Aorta (tissue), 4 donors: ENCODE measurements around the gene CATSPER3. TPM values are rescaled to one million over a fixed set of nuclear protein-coding genes. Genes with fewer than 3 reads are reported as not detected.

ENCODE experiments used
- microRNA-seq, 2 donors: library from miRNA; unstranded; fragments of <30 nt; microRNA quantifications; one replicate each; pipeline ENCODE4 v1.2.0, GENCODE V29; 2020
- polyA plus RNA-seq, 2 donors: library from polyadenylated mRNA; stranded (reverse); fragments of 200-250 nt; gene quantifications; one replicate each; pipeline ENCODE4 v1.2.3, GENCODE V29; 2013
- total RNA-seq, 2 donors: library from RNA; stranded (reverse); fragmentation: NEBNext Ultra II Directional; extraction: Animal tissue kit (Norgen Biotek cat#: 25700); gene quantifications; one replicate each; pipeline ENCODE4 v1.2.1, GENCODE V29; 2021
- donor health status: healthy with polysubstance abuse.
- donor health status: Bipolar disorder and iron deficiency.
- donor health status: DM: no; HTN: no; CAD: no.
- donor health status: DM: yes; HTN: yes; CAD: no.

The CATSPER3 gene
- total and polyA plus RNA-seq, 4 donors: 0.29 to 1.3 (median 0.63) TPM

Small RNA genes within 50 kb of the gene (microRNA-seq; reads per million reads assigned to microRNA genes)
- gene MIR4461: 0 reads per million in 2 donors

Other genes with a start within 250 kb of the CATSPER3 start
- gene CAMLG, start 229.4 kb upstream of the CATSPER3 start, total RNA-seq: 10 to 100 TPM; 31.2 to 33.1 TPM
- gene CAMLG, start 229.4 kb upstream of the CATSPER3 start, polyA plus RNA-seq: 10 to 100 TPM; 67.5 to 95.9 TPM
- 10 to 100 TPM; 52.2 to 53.7 TPM for gene DDX46, start 209.1 kb upstream of the CATSPER3 start, total RNA-seq
- 10 to 100 TPM; 18.3 to 29.0 TPM for gene DDX46, start 209.1 kb upstream of the CATSPER3 start, polyA plus RNA-seq
- 10 to 100 TPM; 59.0 to 71.4 TPM for gene C5orf24, start 121.9 kb upstream of the CATSPER3 start, total RNA-seq
- gene C5orf24, start 121.9 kb upstream of the CATSPER3 start, polyA plus RNA-seq: 10 to 100 TPM; 32.6 to 33.3 TPM
- gene TXNDC15, start 93.5 kb upstream of the CATSPER3 start, total RNA-seq: 10 to 100 TPM; 79.2 to 79.6 TPM
- 100 to 1,000 TPM in 1 of 2 donors, 10 to 100 TPM in 1; 67.7 to 122 TPM for gene TXNDC15, start 93.5 kb upstream of the CATSPER3 start, polyA plus RNA-seq
- gene PCBD2, start 62.8 kb upstream of the CATSPER3 start, total RNA-seq: 1 to 10 TPM; 7.5 to 9.2 TPM
- 1 to 10 TPM; 2.8 to 2.9 TPM for gene PCBD2, start 62.8 kb upstream of the CATSPER3 start, polyA plus RNA-seq
- gene PITX1, start 66.3 kb downstream of the CATSPER3 start, total RNA-seq: under 1 TPM in 1 of 2 donors, not detected in 1; 0.39 TPM
- 1 to 10 TPM in 1 of 2 donors, under 1 TPM in 1; 0.49 to 2.3 TPM for gene PITX1, start 66.3 kb downstream of the CATSPER3 start, polyA plus RNA-seq